BLaER1 (cell line): ENCODE measurements around the gene RADIL.
"Not testable (repeated sequence)": the region's sequence is repeated elsewhere in the genome, so short reads cannot be mapped to it uniquely, and the experiment has no call there.

Source experiments
- H3K27ac ChIP-seq: shearing (Covaris generic); formaldehyde crosslinking; 2 replicates; pipeline ENCODE4 v1.8.1; 2022
- H3K27me3 ChIP-seq: shearing (Covaris generic); formaldehyde crosslinking; 2 replicates; pipeline ENCODE4 v1.8.1; 2022
- H3K36me3 ChIP-seq: shearing (Covaris generic); formaldehyde crosslinking; 2 replicates; pipeline ENCODE4 v1.8.1; 2022
- H3K4me1 ChIP-seq: shearing (Covaris generic); formaldehyde crosslinking; 2 replicates; pipeline ENCODE4 v1.8.1; 2022
- H3K4me2 ChIP-seq: shearing (Covaris generic); formaldehyde crosslinking; 2 replicates; pipeline ENCODE4 v1.8.1; 2022
- H3K4me3 ChIP-seq: shearing (Covaris generic); formaldehyde crosslinking; 2 replicates; pipeline ENCODE4 v1.8.1; 2022
- H3K9ac ChIP-seq: shearing (Covaris generic); formaldehyde crosslinking; 2 replicates; pipeline ENCODE4 v1.8.1; 2022
- H3K9me3 ChIP-seq: shearing (Covaris generic); formaldehyde crosslinking; 2 replicates; pipeline ENCODE4 v1.8.1; 2022
- H4K20me1 ChIP-seq: shearing (Covaris generic); formaldehyde crosslinking; 2 replicates; pipeline ENCODE4 v1.8.1; 2022
- Cebpa-rat ChIP-seq: shearing (Covaris generic); IDR thresholded peaks from 2 replicates; pipeline ENCODE4 v1.8.1; 2022

Gene RADIL

DNA sequence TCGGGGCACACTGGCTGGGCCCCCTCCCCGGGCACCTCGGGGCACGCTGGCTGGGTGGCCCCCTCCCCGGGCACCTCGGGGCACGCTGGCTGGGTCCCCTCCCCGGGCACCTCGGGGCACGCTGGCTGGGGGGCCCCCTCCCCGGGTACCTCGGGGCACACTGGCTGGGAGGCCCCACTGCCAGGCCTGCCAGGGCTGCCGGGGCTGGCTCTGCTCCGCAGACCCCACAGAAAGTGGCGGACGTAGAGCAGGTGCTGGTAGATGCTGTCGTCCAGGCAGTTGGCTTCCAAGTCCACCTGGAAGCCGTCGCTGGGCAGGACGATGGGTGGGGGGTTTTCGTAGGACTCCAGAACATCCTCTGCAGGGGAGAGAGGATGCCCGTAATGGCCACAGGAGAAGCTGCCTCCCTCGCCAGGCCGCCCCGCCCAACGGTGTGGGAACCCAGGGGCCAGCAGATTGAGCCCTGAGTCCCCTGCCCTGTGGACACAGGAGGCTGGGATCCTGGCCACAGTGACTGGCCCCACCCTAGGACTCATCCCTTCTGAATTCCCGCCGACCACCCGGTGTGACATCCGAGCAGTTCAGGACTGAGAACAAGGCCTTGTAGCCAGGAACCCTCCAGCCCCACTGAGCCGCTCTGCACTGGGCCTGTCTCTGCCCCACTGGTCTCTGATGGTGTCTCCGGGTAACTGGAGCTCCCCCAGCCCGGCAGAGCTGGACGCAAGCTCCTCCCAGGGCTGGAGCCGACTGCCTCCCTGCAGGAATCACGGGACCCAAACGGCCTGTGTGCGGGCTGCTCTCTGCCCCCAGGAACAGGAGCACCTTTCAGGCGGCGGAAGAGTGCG is 79.9 kb downstream of the RADIL start:
- no peak for TF ChIP-seq Cebpa-rat
- Histone ChIP-seq H3K36me3 (peaks cover 43% of the 10 kb centered on the region; the same call in 1 of the 2 replicates), H3K9ac (0 out of 2 replicates have a peak overlapping the region, but pooled peaks have one; percentile 29), H3K4me1 (peaks cover 96% of the 10 kb centered on the region), H3K4me2 (peak overlapping the region; percentile 19), H3K27me3 (no peaks in the 10 kb centered on the region), H4K20me1 (peaks cover 15% of the 10 kb centered on the region; the same call in 1 of the 2 replicates), H3K9me3 (no peaks in the 10 kb centered on the region), H3K4me3 (no peak overlapping the region), H3K27ac (peak overlapping the region; percentile 80)

- peak overlapping the region; percentile 94 for H3K4me2 ChIP-seq
- not testable (repeated sequence) for H3K9ac ChIP-seq
Measured at GRCh38 chr7:4802577-4802976, 80.9 kb downstream of the RADIL start.

GRCh38 chr7:4801839-4802231 is 81.7 kb downstream of the RADIL start:
- Histone ChIP-seq H4K20me1 (peaks cover 15% of the 10 kb centered on the region; the same call in 1 of the 2 replicates), H3K27me3 (no peaks in the 10 kb centered on the region), H3K36me3 (peaks cover 49% of the 10 kb centered on the region), H3K9me3 (no peaks in the 10 kb centered on the region), H3K27ac (peak overlapping the region; percentile 80), H3K4me1 (peaks cover 97% of the 10 kb centered on the region), H3K4me3 (peak overlapping the region; percentile 7; the same call in 1 of the 2 replicates), H3K4me2 (peak overlapping the region; percentile 94), H3K9ac (peak overlapping the region; percentile 63)
- no peak for TF ChIP-seq Cebpa-rat

More at GRCh38 chr7:4802577-4802976, 80.9 kb downstream of the RADIL start:
- Histone ChIP-seq H3K4me1 (peaks cover 95% of the 10 kb centered on the region), H3K36me3 (peaks cover 44% of the 10 kb centered on the region; the same call in 1 of the 2 replicates), H4K20me1 (peaks cover 15% of the 10 kb centered on the region; the same call in 1 of the 2 replicates), H3K27ac (peak overlapping the region; percentile 80; the same call in 1 of the 2 replicates)
- H3K9me3 ChIP-seq, H3K4me3 ChIP-seq, H3K27me3 ChIP-seq: not testable (repeated sequence)

GRCh38 chr7:4800926-4801838 is 82.3 kb downstream of the RADIL start:
- Histone ChIP-seq H3K27me3 (no peaks in the 10 kb centered on the region), H3K9ac (peak overlapping the region; percentile 63), H3K27ac (peak overlapping the region; percentile 80), H3K36me3 (peaks cover 50% of the 10 kb centered on the region), H3K9me3 (no peaks in the 10 kb centered on the region), H4K20me1 (peaks cover 15% of the 10 kb centered on the region; the same call in 1 of the 2 replicates), H3K4me1 (peaks cover 97% of the 10 kb centered on the region), H3K4me2 (peak overlapping the region; percentile 94), H3K4me3 (peak overlapping the region; percentile 7; the same call in 1 of the 2 replicates)
- TF ChIP-seq Cebpa-rat: no peak

GRCh38 chr7:4800487-4800886 is 83.0 kb downstream of the RADIL start:
- Histone ChIP-seq H3K36me3 (peaks cover 45% of the 10 kb centered on the region), H3K4me1 (peaks cover 92% of the 10 kb centered on the region), H4K20me1 (peaks cover 15% of the 10 kb centered on the region; the same call in 1 of the 2 replicates), H3K9me3 (no peaks in the 10 kb centered on the region), H3K4me3 (no peak overlapping the region), H3K4me2 (peak overlapping the region; percentile 94), H3K27ac (peak overlapping the region; percentile 75), H3K27me3 (no peaks in the 10 kb centered on the region), H3K9ac (peak overlapping the region; percentile 66)
- TF ChIP-seq Cebpa-rat: no peak

DNA sequence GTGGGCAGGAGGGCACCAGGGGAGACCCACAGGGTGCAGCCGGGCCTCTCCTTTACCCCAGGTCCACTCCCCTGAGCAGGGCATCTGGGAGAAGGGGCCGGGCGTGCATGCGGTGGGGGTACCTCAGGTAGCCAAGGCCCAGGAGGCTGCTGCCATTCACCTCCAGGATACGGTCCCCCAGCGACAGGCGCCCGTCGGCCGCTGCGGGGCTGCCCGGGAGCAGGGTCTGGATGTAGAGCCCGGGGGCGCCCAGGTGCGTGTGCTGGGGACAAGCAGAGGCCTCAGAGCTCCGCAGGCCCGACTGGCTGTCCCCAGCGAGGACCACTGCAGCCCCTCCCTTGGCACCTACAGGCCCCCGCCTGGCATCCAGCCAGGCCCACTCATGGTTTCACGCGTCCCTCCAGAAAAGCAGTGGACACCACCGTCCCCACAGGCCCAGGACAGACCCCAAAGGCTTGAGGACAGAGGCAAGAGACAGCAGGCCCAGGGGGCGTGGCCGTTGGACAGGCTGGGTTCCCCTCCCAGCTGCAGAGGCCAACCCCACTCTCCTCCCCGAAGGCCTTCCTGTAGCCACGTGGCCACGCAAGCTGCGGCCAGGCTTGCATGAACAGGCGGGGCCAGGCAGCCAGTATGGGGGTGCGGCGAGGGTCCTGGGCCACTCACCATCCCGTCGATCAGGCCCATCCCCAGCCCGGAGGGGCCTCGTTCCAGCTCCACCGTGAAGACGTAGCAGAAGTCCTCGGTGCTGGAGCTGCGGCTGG is 83.8 kb downstream of the RADIL start:
- Histone ChIP-seq H3K9ac (peak overlapping the region; percentile 66), H3K36me3 (peaks cover 50% of the 10 kb centered on the region), H3K4me2 (peak overlapping the region; percentile 94), H3K4me1 (peaks cover 92% of the 10 kb centered on the region), H3K9me3 (no peaks in the 10 kb centered on the region), H3K27ac (peak overlapping the region; percentile 75), H3K4me3 (peak overlapping the region; percentile 46; the same call in 1 of the 2 replicates), H3K27me3 (no peaks in the 10 kb centered on the region), H4K20me1 (peaks cover 15% of the 10 kb centered on the region; the same call in 1 of the 2 replicates)
- no peak for TF ChIP-seq Cebpa-rat

DNA sequence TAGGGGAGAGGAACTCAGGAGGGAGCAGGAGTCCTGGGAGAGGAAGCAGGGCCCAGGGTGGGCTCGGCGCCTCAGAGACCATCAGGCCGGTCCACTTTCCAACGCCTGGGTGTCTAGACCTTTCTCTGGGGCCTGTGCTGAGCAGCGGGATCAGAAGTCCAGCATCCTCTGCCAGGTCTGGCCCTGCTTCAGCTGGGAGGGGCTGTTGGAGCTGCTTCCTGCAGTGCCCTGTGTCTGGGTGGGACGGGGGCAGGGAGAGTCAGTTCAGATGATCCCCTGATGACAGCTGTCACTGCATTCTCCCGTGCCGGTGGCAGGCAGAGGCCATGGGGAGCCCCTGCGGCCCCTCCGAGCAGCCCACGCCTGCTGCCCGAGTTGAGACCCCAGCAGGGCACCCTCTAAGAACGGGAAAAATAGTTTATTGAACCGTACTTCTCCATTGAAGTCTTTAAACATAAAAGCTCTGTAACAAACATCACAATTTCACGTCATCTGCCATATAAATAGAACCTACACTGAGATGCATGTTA is 84.7 kb downstream of the RADIL start:
- peak overlapping the region; percentile 75 for H3K27ac ChIP-seq
- TF ChIP-seq Cebpa-rat: no peak
- H4K20me1 ChIP-seq: peaks cover 15% of the 10 kb centered on the region; the same call in 1 of the 2 replicates
- peak overlapping the region; percentile 66 for H3K9ac ChIP-seq
- peaks cover 53% of the 10 kb centered on the region for H3K36me3 ChIP-seq
- peaks cover 93% of the 10 kb centered on the region for H3K4me1 ChIP-seq
- H3K9me3 ChIP-seq: no peaks in the 10 kb centered on the region
- H3K4me2 ChIP-seq: peak overlapping the region; percentile 94
- no peaks in the 10 kb centered on the region for H3K27me3 ChIP-seq
- peak overlapping the region; percentile 46 for H3K4me3 ChIP-seq

- Histone ChIP-seq H3K27me3 (no peaks in the 10 kb centered on the region), H3K27ac (peak overlapping the region; percentile 75), H3K4me3 (peak overlapping the region; percentile 46; the same call in 1 of the 2 replicates), H3K9me3 (no peaks in the 10 kb centered on the region), H3K9ac (peak overlapping the region; percentile 66), H3K36me3 (peaks cover 59% of the 10 kb centered on the region), H4K20me1 (peaks cover 15% of the 10 kb centered on the region; the same call in 1 of the 2 replicates), H3K4me1 (peaks cover 94% of the 10 kb centered on the region), H3K4me2 (peak overlapping the region; percentile 94)
- TF ChIP-seq Cebpa-rat: no peak
Measured at GRCh38 chr7:4797858-4798705, 85.4 kb downstream of the RADIL start.
